Kidney epithelial cell (primary cell): Measurements from ENCODE around the gene P4HA2. TPM values are rescaled to one million over a fixed set of nuclear protein-coding genes. Genes with fewer than 3 reads are reported as not detected.

Experiments
- DNase-seq: peaks from one replicate; pipeline ENCODE4 v3.0.0-alpha.2; 2010; ENCODE audit warnings: low read depth
- H3K27me3 ChIP-seq: 2 replicates; pipeline ENCODE4 v1.6.0; 2011; ENCODE audit warnings: low read length; ENCODE audit not compliant: control insufficient read depth, insufficient read depth
- H3K36me3 ChIP-seq: 2 replicates; pipeline ENCODE4 v1.5.1; 2011; ENCODE audit warnings: low read length; ENCODE audit not compliant: control insufficient read depth, insufficient read depth
- H3K4me3 ChIP-seq: 2 replicates; pipeline ENCODE4 v1.5.1; 2011; ENCODE audit warnings: low read depth, mild to moderate bottlenecking, control low read depth, low read length
- total RNA-seq: library from RNA; depleted of rRNA; stranded (reverse); fragments of >200 nt; gene quantifications from 2 replicates; pipeline ENCODE4 v1.2.3, GENCODE V29; 2015
- TF ChIP-seq, protein P1 (sequence below): IDR thresholded peaks from 2 replicates; pipeline ENCODE4 v1.5.1; 2011; ENCODE audit warnings: mild to moderate bottlenecking, moderate library complexity, low read length, control low read depth, inconsistent platforms; ENCODE audit not compliant: insufficient read depth, poor library complexity, severe bottlenecking

The P4HA2 gene
- total RNA-seq, 1 donor from 2014 or later = 77.5 TPM

GRCh38 chr5:132228241-132229035 lies 785 bp upstream of the P4HA2 start:
- TF ChIP-seq, protein P1, sequence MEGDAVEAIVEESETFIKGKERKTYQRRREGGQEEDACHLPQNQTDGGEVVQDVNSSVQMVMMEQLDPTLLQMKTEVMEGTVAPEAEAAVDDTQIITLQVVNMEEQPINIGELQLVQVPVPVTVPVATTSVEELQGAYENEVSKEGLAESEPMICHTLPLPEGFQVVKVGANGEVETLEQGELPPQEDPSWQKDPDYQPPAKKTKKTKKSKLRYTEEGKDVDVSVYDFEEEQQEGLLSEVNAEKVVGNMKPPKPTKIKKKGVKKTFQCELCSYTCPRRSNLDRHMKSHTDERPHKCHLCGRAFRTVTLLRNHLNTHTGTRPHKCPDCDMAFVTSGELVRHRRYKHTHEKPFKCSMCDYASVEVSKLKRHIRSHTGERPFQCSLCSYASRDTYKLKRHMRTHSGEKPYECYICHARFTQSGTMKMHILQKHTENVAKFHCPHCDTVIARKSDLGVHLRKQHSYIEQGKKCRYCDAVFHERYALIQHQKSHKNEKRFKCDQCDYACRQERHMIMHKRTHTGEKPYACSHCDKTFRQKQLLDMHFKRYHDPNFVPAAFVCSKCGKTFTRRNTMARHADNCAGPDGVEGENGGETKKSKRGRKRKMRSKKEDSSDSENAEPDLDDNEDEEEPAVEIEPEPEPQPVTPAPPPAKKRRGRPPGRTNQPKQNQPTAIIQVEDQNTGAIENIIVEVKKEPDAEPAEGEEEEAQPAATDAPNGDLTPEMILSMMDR = peak; percentile 3
- no peak for DNase-seq
- peak overlapping the region; percentile 61 for H3K4me3 ChIP-seq

GRCh38 chr5:132227235-132227484 lies 493 bp downstream of the P4HA2 start:
- TF ChIP-seq, protein P1 = no peak
- Histone ChIP-seq H3K36me3 (no peaks in the 10 kb centered on the region), H3K27me3 (no peaks in the 10 kb centered on the region), H3K4me3 (peak overlapping the region; percentile 61)
- DNase-seq = no peak

More at GRCh38 chr5:132228241-132229035, 785 bp upstream of the P4HA2 start:
- no peaks in the 10 kb centered on the region for H3K36me3 ChIP-seq
- no peaks in the 10 kb centered on the region for H3K27me3 ChIP-seq

DNA sequence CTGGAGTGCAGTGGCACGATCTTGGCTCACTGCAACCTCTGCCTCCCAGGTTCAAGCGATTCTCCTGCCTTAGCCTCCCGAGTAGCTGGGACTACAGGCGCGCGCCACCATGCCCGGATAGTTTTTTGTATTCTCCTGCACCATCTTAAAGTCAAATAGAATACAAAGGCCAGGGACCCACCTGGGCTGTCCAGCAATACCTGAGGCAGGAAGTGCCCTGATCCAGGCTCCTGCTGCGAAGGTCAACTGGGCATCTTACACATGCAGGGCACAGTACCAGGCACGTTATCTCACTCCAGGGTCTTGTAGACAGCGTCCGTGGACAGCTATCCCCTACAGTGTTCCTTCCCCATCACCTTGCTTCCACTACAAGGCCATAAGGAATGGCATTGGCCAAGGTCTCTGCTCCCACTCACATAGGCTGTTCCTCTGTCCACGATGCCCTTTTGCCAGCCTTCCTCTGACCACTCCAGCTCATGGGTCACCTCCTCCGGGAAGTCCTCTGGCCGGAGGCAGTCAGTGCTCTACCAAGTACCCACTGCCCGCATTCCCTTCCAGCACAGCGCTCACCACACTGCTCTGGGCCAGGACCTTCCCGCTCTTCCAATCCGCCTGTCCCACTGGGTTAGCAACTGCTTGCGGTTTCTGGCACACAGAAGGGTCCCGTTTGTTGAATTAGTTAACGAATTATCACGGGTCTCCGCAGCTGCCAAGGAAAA lies 978 bp downstream of the P4HA2 start:
- no peak for DNase-seq
- H3K27me3 ChIP-seq = no peaks in the 10 kb centered on the region
- TF ChIP-seq, protein P1 = no peak
- peak overlapping the region; percentile 61 for H3K4me3 ChIP-seq
- no peaks in the 10 kb centered on the region for H3K36me3 ChIP-seq

DNA sequence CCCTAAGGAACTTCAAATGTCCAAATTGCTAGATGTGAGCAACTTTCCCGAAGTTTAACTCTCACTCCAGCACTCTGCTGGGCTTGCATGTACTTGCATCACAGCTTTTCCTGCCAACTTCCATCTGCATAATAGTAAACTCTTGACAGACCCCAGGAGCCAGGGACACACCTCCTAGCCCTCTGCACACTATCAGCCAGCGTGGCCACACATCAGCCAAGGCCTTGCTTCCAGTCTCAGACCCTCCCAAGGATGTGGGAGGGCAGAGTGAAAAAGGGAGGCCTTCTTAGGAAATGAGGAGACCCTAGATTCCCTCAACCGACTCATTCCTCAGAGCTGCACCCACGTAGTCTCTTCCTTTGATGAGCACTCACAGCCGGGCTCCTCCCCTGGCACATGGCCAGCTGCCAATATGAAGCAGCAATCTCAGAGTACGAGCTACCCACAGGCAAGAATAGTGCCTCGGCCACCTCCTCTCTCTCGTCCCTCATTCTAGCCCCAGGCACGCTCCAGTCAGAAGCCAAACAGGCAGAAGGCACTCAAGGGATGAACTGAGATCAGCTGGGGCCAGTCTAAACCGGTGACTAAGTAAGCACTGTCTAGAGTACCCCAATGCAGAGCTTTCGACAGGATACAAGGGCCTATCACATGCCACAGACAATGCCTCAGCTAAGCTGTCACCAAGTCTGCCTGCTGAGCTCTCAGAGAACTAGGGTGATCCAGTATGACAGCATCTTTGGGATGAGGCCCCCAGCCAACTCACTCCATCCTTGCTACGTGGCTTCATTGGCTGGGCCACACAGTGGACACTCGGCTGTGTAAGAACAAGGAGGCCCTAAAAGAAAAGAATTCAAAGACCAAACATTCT lies 2.3 kb downstream of the P4HA2 start:
- Histone ChIP-seq H3K4me3 (no peak overlapping the region), H3K27me3 (no peaks in the 10 kb centered on the region), H3K36me3 (no peaks in the 10 kb centered on the region)
- TF ChIP-seq, protein P1 = no peak
- no peak for DNase-seq

DNA sequence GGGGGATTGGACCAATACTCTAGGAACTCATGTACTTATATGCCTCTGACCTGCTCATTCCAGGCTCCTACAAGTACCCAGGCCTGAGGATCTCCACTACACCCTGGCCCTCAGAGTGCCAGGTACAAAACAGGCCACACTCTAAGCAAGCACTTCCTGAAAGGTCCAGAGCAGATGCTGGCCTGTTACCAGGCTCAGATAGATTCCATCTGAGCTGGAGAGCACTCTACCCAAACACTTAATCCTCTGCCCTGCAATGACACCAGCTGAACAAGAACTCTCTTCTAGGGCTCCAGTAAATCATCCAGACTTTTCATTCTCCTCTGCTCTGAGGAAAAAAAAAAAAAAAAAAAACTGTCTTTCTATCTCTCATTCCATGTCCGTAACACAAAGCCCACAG lies 2.9 kb downstream of the P4HA2 start:
- no peak overlapping the region for H3K4me3 ChIP-seq

More for the DNA sequence above, 2.9 kb downstream of the P4HA2 start:
- DNase-seq = no peak
- H3K36me3 ChIP-seq = peaks cover 1% of the 10 kb centered on the region
- H3K27me3 ChIP-seq = no peaks in the 10 kb centered on the region
- TF ChIP-seq, protein P1 = no peak
